Breast epithelium (tissue), 3 donors: Measurements from ENCODE around the gene RALY.

Source experiments
- CTCF ChIP-seq, 3 donors: fragments of 450-650 bp; IDR thresholded peaks; one replicate each; pipeline ENCODE4 v1.5.1; 2016 to 2017; ENCODE audit warnings: antibody characterized with exemption in 3 of 3, mild to moderate bottlenecking in 3 of 3, moderate library complexity in 3 of 3
- POLR2A ChIP-seq: fragments of 450-650 bp; IDR thresholded peaks from one replicate; pipeline ENCODE4 v1.6.1; 2016; ENCODE audit warnings: antibody characterized with exemption, mild to moderate bottlenecking, moderate library complexity
- POLR2AphosphoS5 ChIP-seq, 3 donors: sonication (generic); formaldehyde crosslinking; IDR thresholded peaks; one replicate each; pipeline ENCODE4 v1.6.1; 2017; ENCODE audit warnings: antibody characterized with exemption in 3 of 3

DNA sequence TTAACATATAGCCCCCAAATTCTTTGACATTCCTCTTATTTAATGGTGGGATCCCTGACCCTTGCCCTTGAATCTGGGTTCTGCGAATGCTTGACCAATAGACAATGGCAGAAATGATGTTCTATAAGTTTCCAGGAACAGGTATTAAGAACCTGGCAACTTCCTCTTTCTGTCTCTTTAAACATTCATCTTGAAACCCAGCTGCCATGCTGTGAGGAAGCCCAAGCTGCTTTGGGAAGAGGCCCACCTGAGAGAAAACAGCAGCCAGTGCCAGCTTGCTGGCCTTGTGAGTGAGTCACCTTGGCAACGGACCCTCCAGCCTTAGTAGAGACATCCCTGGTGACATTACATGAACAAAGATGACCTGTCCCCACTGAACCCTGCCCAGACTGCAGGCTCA, 45.2 kb upstream of the RALY start:
- TF ChIP-seq POLR2A (no peak), CTCF (IDR thresholded peaks at IDR 0.05) (no peak), POLR2AphosphoS5 (IDR thresholded peaks at IDR 0.05) (no peak)
